Fibroblast of villous mesenchyme (primary cell): ENCODE data around the gene REG4. TPM values are rescaled to one million over a fixed set of nuclear protein-coding genes. Genes with fewer than 3 reads are reported as not detected.

Source experiments
- DNase-seq: peaks from one replicate; pipeline ENCODE4 v3.0.0-alpha.2; 2010; ENCODE audit warnings: low read depth
- H3K4me3 ChIP-seq: 2 replicates; pipeline ENCODE4 v1.5.1; 2011; ENCODE audit warnings: low read depth, mild to moderate bottlenecking, low read length
- CTCF ChIP-seq: IDR thresholded peaks from 2 replicates; pipeline ENCODE4 v1.5.1; 2012; ENCODE audit warnings: low read depth, mild to moderate bottlenecking, low read length; ENCODE audit not compliant: insufficient read depth
- total RNA-seq: library from RNA; depleted of rRNA; stranded (reverse); fragments of >200 nt; gene quantifications from 2 replicates; pipeline ENCODE4 v1.2.3, GENCODE V29; 2012

REG4 gene
- total RNA-seq, 1 donor: not detected

- DNase-seq: no peak
- no peak overlapping the region for H3K4me3 ChIP-seq
- TF ChIP-seq CTCF: no peak
Observed at GRCh38 chr1:119762953-119763352, 48.3 kb downstream of the REG4 start.

- no peak overlapping the region for H3K4me3 ChIP-seq
- no peak for TF ChIP-seq CTCF
- no peak for DNase-seq
Observed at GRCh38 chr1:119762409-119762808, 48.9 kb downstream of the REG4 start.

GRCh38 chr1:119758584-119758983 is 52.7 kb downstream of the REG4 start:
- TF ChIP-seq CTCF: no peak
- H3K4me3 ChIP-seq: no peak overlapping the region
- DNase-seq: no peak

- H3K4me3 ChIP-seq: no peak overlapping the region
- no peak for DNase-seq
- no peak for TF ChIP-seq CTCF
Observed at GRCh38 chr1:119752592-119752991, 58.7 kb downstream of the REG4 start.

- TF ChIP-seq CTCF: no peak
- no peak for DNase-seq
- H3K4me3 ChIP-seq: no peak overlapping the region
Observed at GRCh38 chr1:119748040-119748439, 63.2 kb downstream of the REG4 start.

- no peak for TF ChIP-seq CTCF
- peak; percentile 65 for DNase-seq
Observed at GRCh38 chr1:119747451-119747850, 63.8 kb downstream of the REG4 start.

GRCh38 chr1:119745034-119745433 is 66.2 kb downstream of the REG4 start:
- TF ChIP-seq CTCF: no peak
- DNase-seq: no peak
- no peak overlapping the region for H3K4me3 ChIP-seq

More at GRCh38 chr1:119747451-119747850, 63.8 kb downstream of the REG4 start:
- no peak overlapping the region for H3K4me3 ChIP-seq
